ENCODE data around the gene PAQR5. TPM values are rescaled to one million over a fixed set of nuclear protein-coding genes. Genes with fewer than 3 reads are reported as not detected.

Gene PAQR5
- total and polyA plus RNA-seq, 2 donors (not counting 3 experiments of a cell fraction or from before 2014, with no cell fraction given), result 0.08 to 0.09 TPM

- ChIA-PET CTCF (interaction anchor here (1.0 kb wide), 1 partner anchor 92 kb away, joined by 5 read pairs; no protein-coding TSS in a partner anchor), POLR2A (no interaction called here)
- H3K9ac ChIP-seq (replicated peaks; ENCODE audit: extremely low read depth, insufficient read depth, low read length), result no peak overlapping the region
- dilution Hi-C loops (cut with MboI; ENCODE audit: extremely low pct_ligation_motif_present, low sequenced_read_pairs) (no loop called here), intact Hi-C loops (cut with micrococcal nuclease) (no loop called here)
- H3K36me3 ChIP-seq (ENCODE audit: control insufficient read depth in 2 of 2, extremely low read depth in 1 of 2, insufficient read depth in 2 of 2, low read length in 2 of 2), result no peaks in the 10 kb centered on the region
- no peaks in the 10 kb centered on the region for H3K9me3 ChIP-seq (replicated peaks; ENCODE audit: control insufficient read depth, insufficient read depth, low read length)
- no peak overlapping the region for H2AFZ ChIP-seq (ENCODE audit: low read depth, low read length)
- H3K79me2 ChIP-seq (ENCODE audit: control insufficient read depth, insufficient read depth, low read length), result no peaks in the 10 kb centered on the region
- DNase-seq (ENCODE audit: low read depth, low spot score), result no peak
- H3K4me3 ChIP-seq (replicated peaks in 1 of 3; ENCODE audit: insufficient read depth in 1 of 3, low read depth in 1 of 3, low read length in 3 of 3), result no peak overlapping the region
- no peak for FAIRE-seq
- no peak for TF ChIP-seq GATA2 (IDR thresholded peaks at IDR 0.05; ENCODE audit: insufficient read depth, insufficient read length, low read depth, low read length)
- TF ChIP-seq EZH2 (IDR thresholded peaks at IDR 0.05; ENCODE audit: borderline replicate concordance, low read depth, low read length, severe bottlenecking), result no peak
- TF ChIP-seq CTCF (IDR thresholded peaks at IDR 0.05; ENCODE audit: extremely low read depth in 1 of 2, insufficient read depth in 1 of 2, low read depth in 1 of 2, low read length in 2 of 2), result no peak
- TF ChIP-seq MYC (IDR thresholded peaks at IDR 0.05; ENCODE audit: low read depth, low read length), result no peak
- H3K27me3 ChIP-seq (ENCODE audit: control insufficient read depth in 2 of 2, insufficient read depth in 2 of 2, low read length in 2 of 2), result peaks cover 15 to 19% of the 10 kb centered on the region in 2 experiments
- no peak overlapping the region for H3K27ac ChIP-seq (ENCODE audit: insufficient read depth, low read depth, low read length)
- no peaks in the 10 kb centered on the region for H3K9me1 ChIP-seq (replicated peaks; ENCODE audit: control insufficient read depth, extremely low read depth, insufficient read depth, low read length)
- H4K20me1 ChIP-seq (replicated peaks; ENCODE audit: control insufficient read depth, extremely low read depth, insufficient read depth, low read length), result no peaks in the 10 kb centered on the region
- no TSS peak for BruUV-seq (replicated peaks)
- peaks cover 7% of the 10 kb centered on the region for H3K4me1 ChIP-seq (ENCODE audit: control insufficient read depth, extremely low read depth, insufficient read depth, low read length)
- H3K4me2 ChIP-seq (ENCODE audit: insufficient read depth, low read length), result no peak overlapping the region
Observed at GRCh38 chr15:69302929-69303328, 4.2 kb downstream of the PAQR5 start.

Data from endothelial cell of umbilical vein (primary cell).